OCI-LY3 (cell line): ENCODE measurements around the gene GMEB1.

ENCODE experiments used
- EZH2phosphoT487 ChIP-seq: fragments of 200-600 bp; shearing (Covaris generic); IDR thresholded peaks from 2 replicates; pipeline ENCODE4 v1.6.1; 2018; ENCODE audit warnings: antibody characterized with exemption, mixed run types, low read depth
- TF ChIP-seq, protein P1 (sequence below): fragments of 200-600, 300-600 bp; sonication (generic); IDR thresholded peaks from 2 replicates; pipeline ENCODE4 v1.5.1; 2014; ENCODE audit warnings: antibody characterized with exemption, low read length, low read depth

DNA sequence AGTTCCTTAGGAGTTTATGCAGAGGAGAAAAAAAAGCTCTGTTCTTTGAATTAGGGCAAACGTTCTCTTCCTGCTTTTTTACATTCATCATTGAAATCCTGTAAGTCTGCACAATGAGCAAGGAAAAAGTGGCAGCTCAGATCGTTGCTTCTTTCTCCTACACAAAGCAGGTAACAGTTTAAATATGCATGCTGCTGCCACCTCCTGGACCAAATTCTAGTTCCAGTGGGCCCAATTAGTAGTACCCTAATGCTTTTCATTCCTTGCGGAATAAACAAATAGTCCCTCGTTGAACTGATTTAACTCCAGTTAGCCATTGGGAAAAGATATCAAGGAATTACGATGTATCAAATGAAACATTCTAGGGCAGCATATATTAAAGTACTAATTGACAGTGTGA lies 88.3 kb downstream of the GMEB1 start:
- TF ChIP-seq, protein P1, sequence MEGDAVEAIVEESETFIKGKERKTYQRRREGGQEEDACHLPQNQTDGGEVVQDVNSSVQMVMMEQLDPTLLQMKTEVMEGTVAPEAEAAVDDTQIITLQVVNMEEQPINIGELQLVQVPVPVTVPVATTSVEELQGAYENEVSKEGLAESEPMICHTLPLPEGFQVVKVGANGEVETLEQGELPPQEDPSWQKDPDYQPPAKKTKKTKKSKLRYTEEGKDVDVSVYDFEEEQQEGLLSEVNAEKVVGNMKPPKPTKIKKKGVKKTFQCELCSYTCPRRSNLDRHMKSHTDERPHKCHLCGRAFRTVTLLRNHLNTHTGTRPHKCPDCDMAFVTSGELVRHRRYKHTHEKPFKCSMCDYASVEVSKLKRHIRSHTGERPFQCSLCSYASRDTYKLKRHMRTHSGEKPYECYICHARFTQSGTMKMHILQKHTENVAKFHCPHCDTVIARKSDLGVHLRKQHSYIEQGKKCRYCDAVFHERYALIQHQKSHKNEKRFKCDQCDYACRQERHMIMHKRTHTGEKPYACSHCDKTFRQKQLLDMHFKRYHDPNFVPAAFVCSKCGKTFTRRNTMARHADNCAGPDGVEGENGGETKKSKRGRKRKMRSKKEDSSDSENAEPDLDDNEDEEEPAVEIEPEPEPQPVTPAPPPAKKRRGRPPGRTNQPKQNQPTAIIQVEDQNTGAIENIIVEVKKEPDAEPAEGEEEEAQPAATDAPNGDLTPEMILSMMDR: peak; percentile 17; the same call in 1 of the 2 replicates
- no peak for TF ChIP-seq EZH2phosphoT487
